GM12878 (cell line): ENCODE measurements around the gene MEG3. TPM values are rescaled to one million over a fixed set of nuclear protein-coding genes. Genes with fewer than 3 reads are reported as not detected.

Experiments used
- ATAC-seq: fragments of 200-7000 bp; cut with Tn5 transposase; 3 replicates; pipeline ENCODE4 v1.9.1; 2020; ENCODE audit warnings: mild to moderate bottlenecking, moderate library complexity
- BruUV-seq: library from RNA; stranded (reverse); fragments of 400-500 nt; replicated peaks from 2 replicates; lab custom pipeline; 2021; lab: Mats Ljungman, UMichigan
- CTCF ChIA-PET: fragments of 300-600 bp; sonication (Branson Sonifier 250); formaldehyde crosslinking; extraction: SDS; loops from one replicate; lab custom pipeline; 2021; ENCODE audit warnings: inconsistent platforms; lab: Yijun Ruan, JAX
- POLR2A ChIA-PET: fragments of 350-600 bp; formaldehyde crosslinking; extraction: SDS; loops from one replicate; lab custom pipeline; 2021; ENCODE audit warnings: inconsistent platforms; lab: Charles Lee
- RAD21 ChIA-PET: fragments of 300-600 bp; sonication (Branson Sonifier 250); formaldehyde crosslinking; loops from one replicate; lab custom pipeline; 2023; ENCODE audit warnings: antibody characterized with exemption; ENCODE audit not compliant: unreplicated experiment; lab: Charles Lee
- SMC1A ChIA-PET: fragments of 300-600 bp; sonication (Branson Sonifier 250); formaldehyde crosslinking; loops from one replicate; lab custom pipeline; 2023; ENCODE audit not compliant: unreplicated experiment, uncharacterized antibody; lab: Charles Lee
- DNase-seq: peaks from one replicate; pipeline ENCODE4 v3.0.0-alpha.2; 2011; ENCODE audit warnings: low read depth, low spot score
- FAIRE-seq: peaks from 3 replicates; lab custom pipeline; 2011; peaks lifted over from hg19 to GRCh38; lab: Jason Lieb, UNC
- H2AFZ ChIP-seq: 2 replicates; pipeline ENCODE4 v1.6.0; 2011; ENCODE audit warnings: low read depth, low read length, control low read depth; ENCODE audit not compliant: control insufficient read depth
- H3K27ac ChIP-seq: 2 replicates; pipeline ENCODE4 v1.5.1; 2011; ENCODE audit warnings: control low read depth; ENCODE audit not compliant: control insufficient read depth, insufficient read depth
- H3K27me3 ChIP-seq, 2 experiments: replicated peaks in 1 of 2; 2 replicates each; pipeline versions ENCODE4 v1.6.0 to v1.6.1; 2011; ENCODE audit warnings: low read length in 1 of 2; ENCODE audit not compliant: control insufficient read depth in 2 of 2, insufficient read depth in 2 of 2
- H3K36me3 ChIP-seq, 2 experiments: 2 replicates each; pipeline ENCODE4 v1.5.1; 2011; ENCODE audit warnings: low read length in 1 of 2; ENCODE audit not compliant: control insufficient read depth in 2 of 2, insufficient read depth in 2 of 2
- H3K4me1 ChIP-seq: 2 replicates; pipeline ENCODE4 v1.6.1; 2011; ENCODE audit warnings: mild to moderate bottlenecking, low read length, moderate library complexity, mixed read lengths; ENCODE audit not compliant: control insufficient read depth, insufficient read depth
- H3K4me2 ChIP-seq: 2 replicates; pipeline ENCODE4 v1.6.0; 2011; ENCODE audit warnings: control low read depth; ENCODE audit not compliant: control insufficient read depth, insufficient read depth
- H3K4me3 ChIP-seq: fragments of 200-600 bp; sonication (generic); 2 replicates; pipeline ENCODE4 v1.5.1; 2016
- H3K79me2 ChIP-seq: 2 replicates; pipeline ENCODE4 v1.6.0; 2011; ENCODE audit warnings: low read length; ENCODE audit not compliant: control insufficient read depth, insufficient read depth
- H3K9ac ChIP-seq: 2 replicates; pipeline ENCODE4 v1.8.0; 2011; ENCODE audit warnings: low read length, control low read depth, mixed read lengths; ENCODE audit not compliant: control insufficient read depth, insufficient read depth
- H3K9me3 ChIP-seq: replicated peaks from 3 replicates; pipeline ENCODE4 v1.5.1; 2011; ENCODE audit warnings: mild to moderate bottlenecking, low read length; ENCODE audit not compliant: control insufficient read depth, insufficient read depth
- H4K20me1 ChIP-seq: 2 replicates; pipeline ENCODE4 v1.6.0; 2011; ENCODE audit not compliant: control insufficient read depth, insufficient read depth
- BRCA1 ChIP-seq: IDR thresholded peaks from 2 replicates; pipeline ENCODE4 v1.6.1; 2011; ENCODE audit warnings: low read depth, low read length, improper control_type of control experiment
- CBFB ChIP-seq: IDR thresholded peaks from 2 replicates; pipeline ENCODE4 v1.6.1; 2016; ENCODE audit warnings: antibody characterized with exemption, low read depth
- EZH2 ChIP-seq: IDR thresholded peaks from 2 replicates; pipeline ENCODE4 v1.6.1; 2012; ENCODE audit warnings: low read depth, mild to moderate bottlenecking, control low read depth, inconsistent platforms, low read length, borderline replicate concordance; ENCODE audit not compliant: control insufficient read depth
- FOS ChIP-seq: IDR thresholded peaks from 3 replicates; pipeline ENCODE4 v1.6.1; 2011; ENCODE audit warnings: borderline replicate concordance; ENCODE audit not compliant: insufficient read length; ENCODE audit errors: extremely low read depth
- HDAC2 ChIP-seq: fragments of 200-600 bp; sonication (generic); IDR thresholded peaks from 2 replicates; pipeline ENCODE4 v1.6.1; 2017
- LARP7 ChIP-seq: fragments of 450-650 bp; IDR thresholded peaks from 2 replicates; pipeline ENCODE4 v1.6.1; 2017; ENCODE audit warnings: mild to moderate bottlenecking
- MEF2B ChIP-seq: fragments of 450-650 bp; IDR thresholded peaks from 2 replicates; pipeline ENCODE4 v1.6.1; 2018; ENCODE audit warnings: mild to moderate bottlenecking, moderate library complexity; ENCODE audit not compliant: partially characterized antibody, poor library complexity, severe bottlenecking
- MLLT1 ChIP-seq: fragments of 450-650 bp; IDR thresholded peaks from 2 replicates; pipeline ENCODE4 v1.6.1; 2016; ENCODE audit warnings: mild to moderate bottlenecking
- SIN3A ChIP-seq: IDR thresholded peaks from 2 replicates; pipeline ENCODE4 v1.6.1; 2012; ENCODE audit warnings: low read depth, low read length, improper control_type of control experiment
- SIX5 ChIP-seq: IDR thresholded peaks from 2 replicates; pipeline ENCODE4 v1.6.1; 2011; ENCODE audit warnings: mild to moderate bottlenecking, low read depth, low read length, moderate library complexity; ENCODE audit not compliant: severe bottlenecking
- SMC3 ChIP-seq: IDR thresholded peaks from 2 replicates; pipeline ENCODE4 v1.6.1; 2011; ENCODE audit warnings: low read length, improper control_type of control experiment, borderline replicate concordance
- USF2 ChIP-seq: IDR thresholded peaks from 2 replicates; pipeline ENCODE4 v1.6.1; 2011; ENCODE audit warnings: low read depth, low read length, improper control_type of control experiment, borderline replicate concordance
- YBX1 ChIP-seq: fragments of 450-650 bp; IDR thresholded peaks from 2 replicates; pipeline ENCODE4 v1.6.1; 2016; ENCODE audit warnings: antibody characterized with exemption
- ZNF207 ChIP-seq: fragments of 450-650 bp; IDR thresholded peaks from 2 replicates; pipeline ENCODE4 v1.6.1; 2014; ENCODE audit warnings: antibody characterized with exemption, mild to moderate bottlenecking, borderline replicate concordance
- WGBS: methylation state at CpG from one replicate; pipeline ENCODE4 v1.1.6; 2016; ENCODE audit warnings: low lambda C conversion rate; ENCODE audit not compliant: insufficient replicate concordance, insufficient coverage; ENCODE audit errors: missing lambda C conversion rate; 5-methylcytosine and 5-hydroxymethylcytosine counted together
- in situ Hi-C: fragments of 300-500 bp; cut with MboI; formaldehyde crosslinking; loops from 9 replicates; pipeline ENCODE4 v1.14.3; 2018; ENCODE audit warnings: mixed read lengths
- intact Hi-C: fragments of 100-400 bp; cut with micrococcal nuclease; formaldehyde crosslinking; loops from one replicate; pipeline ENCODE4 v1.14.2; 2022; ENCODE audit not compliant: unreplicated experiment
- polyA plus RNA-seq, 11 experiments: library from polyadenylated mRNA; depleted of rRNA in 4 of 11; unstranded in 6 of 11; stranded (reverse) in 5 of 11; fragments of >200 nt; fragmentation: Nextera tagmentation in 4 of 11; fragmentation: Illumina TruSeq in 1 of 11; extraction: Ambion mirVana in 4 of 11; extraction: Trizol in 1 of 11; gene quantifications; 1 replicate in 1 of 11; 2 replicates in 10 of 11; pipeline versions ENCODE4 v1.2.1 to v1.2.3, GENCODE V29; 2011 to 2016; ENCODE audit warnings: inconsistent platforms in 2 of 11, missing spikeins in 2 of 11, low read depth in 1 of 11
- total RNA-seq, 4 experiments: library from RNA; depleted of rRNA in 3 of 4; stranded (reverse); fragments of >200 nt in 3 of 4; fragmentation: Illumina TruSeq in 1 of 4; extraction: Trizol in 1 of 4; gene quantifications; 2 replicates each; pipeline versions ENCODE4 v1.2.1 to v1.2.3, GENCODE V29; 2013 to 2021

The MEG3 gene
- total and polyA plus RNA-seq, 10 of the 15 experiments (the other 5 are each of a cell fraction or from before 2014, with no cell fraction given): 0.03 to 2.9 (median 0.95) TPM; not detected in 7

GRCh38 chr14:100855256-100855930 lies 29.5 kb downstream of the MEG3 start:
- in situ Hi-C loops: no loop called here
- Histone ChIP-seq H3K9me3 (no peaks in the 10 kb centered on the region), H4K20me1 (no peaks in the 10 kb centered on the region), H3K36me3 (no peaks in the 10 kb centered on the region), H3K4me1 (no peaks in the 10 kb centered on the region), H3K4me2 (no peak overlapping the region), H3K27me3 (no peaks in the 10 kb centered on the region), H3K79me2 (no peaks in the 10 kb centered on the region), H3K27ac (no peak overlapping the region), H3K4me3 (no peak overlapping the region), H2AFZ (no peak overlapping the region), H3K9ac (no peak overlapping the region)
- TF ChIP-seq USF2 (no peak), MEF2B (no peak), FOS (no peak), SIN3A (no peak), CBFB (no peak), YBX1 (no peak), SMC3 (no peak), HDAC2 (no peak), SIX5 (no peak), BRCA1 (no peak), ZNF207 (no peak), LARP7 (no peak), MLLT1 (no peak), EZH2 (no peak)
- ChIA-PET POLR2A (no interaction called here), SMC1A (no interaction called here), CTCF (interaction anchor here (0.6 kb wide), 1 partner anchor 511 kb away, joined by 3 read pairs; no protein-coding TSS in a partner anchor), RAD21 (no interaction called here)
- FAIRE-seq: no peak
- no TSS peak for BruUV-seq
- intact Hi-C loops: loop anchor here (10.0 kb wide), 1 partner anchor 379 kb away; no protein-coding TSS in a partner anchor
- DNase-seq: no peak
- ATAC-seq: no peak
- 30% methylated on average over 18 of the region's 18 CpGs for WGBS
